Islet of Langerhans (tissue), 1 donor: ENCODE measurements around the gene ITGB3.
"Not testable (repeated sequence)": the region's sequence is repeated elsewhere in the genome, so short reads cannot be mapped to it uniquely, and the experiment has no call there.

ENCODE experiments used
- FAIRE-seq: peaks from one replicate; lab custom pipeline; 2011; peaks lifted over from hg19 to GRCh38; lab: Jason Lieb, UNC

Gene ITGB3

DNA sequence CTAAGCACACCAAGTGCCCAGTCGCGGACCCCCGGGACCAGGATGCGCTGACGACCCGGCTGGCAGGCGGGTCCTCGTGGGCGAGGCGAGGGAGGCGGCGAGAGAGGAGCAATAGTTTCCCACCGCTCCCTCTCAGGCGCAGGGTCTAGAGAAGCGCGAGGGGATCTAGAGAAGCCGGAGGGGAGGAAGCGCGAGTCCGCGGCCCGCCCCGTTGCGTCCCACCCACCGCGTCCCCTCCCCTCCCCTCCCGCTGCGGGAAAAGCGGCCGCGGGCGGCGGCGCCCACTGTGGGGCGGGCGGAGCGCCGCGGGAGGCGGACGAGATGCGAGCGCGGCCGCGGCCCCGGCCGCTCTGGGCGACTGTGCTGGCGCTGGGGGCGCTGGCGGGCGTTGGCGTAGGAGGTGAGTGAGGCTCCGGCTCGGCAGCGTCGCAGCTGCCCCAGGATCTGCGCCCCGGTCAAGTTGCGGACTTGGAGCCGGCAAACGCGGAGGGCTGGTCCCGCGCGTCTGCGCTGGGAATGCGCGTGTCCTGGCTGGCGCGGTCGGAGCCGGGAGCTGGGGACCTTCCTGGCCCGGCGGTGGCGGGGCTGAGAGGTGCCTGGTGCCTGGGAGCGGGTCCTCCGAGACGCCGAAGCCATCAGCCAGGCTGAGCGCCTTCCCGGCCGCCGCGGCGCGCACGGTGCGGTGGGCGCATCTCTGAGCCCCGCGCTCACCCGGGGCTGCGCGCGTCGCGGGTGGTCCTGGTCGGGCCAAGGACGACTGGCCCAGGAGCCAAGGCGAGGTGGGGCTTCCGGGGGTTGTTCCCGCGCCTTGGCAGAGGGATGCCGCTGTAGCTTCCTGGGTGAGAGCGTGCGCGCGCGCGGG lies at the start of gene ITGB3:
Gene ITGB3, plus strand, starts transcription at position 287 of the 862 bp plus-strand sequence. Its CDS starts 35 bp downstream, at position 322.
- no peak for FAIRE-seq

GRCh38 chr17:47203984-47204721 lies 49.5 kb upstream of the ITGB3 start:
- FAIRE-seq = no peak

DNA sequence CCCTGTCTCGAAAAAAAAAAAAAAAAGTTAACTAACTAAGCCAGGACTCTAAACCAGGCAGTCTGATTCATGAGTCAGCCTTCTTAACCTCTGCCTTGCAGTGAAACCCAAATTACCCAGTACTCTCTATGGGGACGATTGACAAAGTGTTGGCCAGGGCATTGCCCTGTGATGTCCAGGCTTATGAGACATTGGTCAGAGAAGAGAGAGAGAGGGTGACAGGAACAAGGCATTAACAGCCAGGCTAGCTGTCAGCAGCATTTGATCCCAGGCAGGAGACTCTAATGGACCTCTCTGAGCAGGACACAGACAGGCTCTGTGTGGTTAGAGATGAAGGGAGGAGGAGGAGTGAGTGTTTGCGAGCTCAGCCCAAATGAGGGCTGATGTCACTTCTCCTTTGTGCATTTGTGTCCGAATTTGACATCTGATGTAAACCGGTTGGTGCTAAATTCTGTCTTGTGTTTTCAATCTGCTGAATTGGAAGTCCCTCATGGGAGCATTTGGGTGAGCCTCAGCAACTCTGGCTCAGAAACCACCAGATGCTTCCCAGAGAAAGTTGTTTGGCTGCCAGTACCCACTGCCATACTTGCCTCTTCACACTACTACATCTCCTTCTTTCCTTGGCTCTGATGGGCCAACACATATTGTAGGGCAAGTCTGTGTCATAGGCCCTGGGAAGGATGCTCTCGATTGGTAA lies 48.8 kb upstream of the ITGB3 start:
- no peak for FAIRE-seq

DNA sequence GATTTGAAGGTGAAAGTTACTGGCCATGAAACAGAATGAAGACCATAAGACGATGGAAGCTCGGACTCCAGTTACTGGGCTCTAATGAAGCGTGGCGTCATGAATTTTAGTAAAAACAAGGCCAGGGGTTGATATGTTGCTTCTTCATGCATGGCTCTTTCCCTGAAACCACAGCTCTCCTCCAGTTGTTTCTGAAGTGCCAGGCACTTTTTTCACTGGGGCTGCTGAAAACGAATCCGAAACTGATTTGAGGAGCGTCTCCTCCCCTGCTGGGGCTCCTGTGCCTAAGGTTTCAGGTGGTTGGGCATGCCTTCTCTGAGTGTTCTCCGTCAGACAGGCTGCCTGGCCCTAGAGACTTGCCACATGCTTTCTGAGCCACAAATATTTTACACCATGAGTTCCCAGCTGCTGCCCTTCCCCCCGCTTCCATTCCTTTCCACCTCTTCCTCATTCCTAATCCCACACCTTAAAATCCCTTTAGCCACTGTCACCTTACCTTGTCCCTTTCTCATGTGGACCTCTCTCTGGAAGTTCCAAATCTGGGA lies 48.1 kb upstream of the ITGB3 start:
- FAIRE-seq = no peak

DNA sequence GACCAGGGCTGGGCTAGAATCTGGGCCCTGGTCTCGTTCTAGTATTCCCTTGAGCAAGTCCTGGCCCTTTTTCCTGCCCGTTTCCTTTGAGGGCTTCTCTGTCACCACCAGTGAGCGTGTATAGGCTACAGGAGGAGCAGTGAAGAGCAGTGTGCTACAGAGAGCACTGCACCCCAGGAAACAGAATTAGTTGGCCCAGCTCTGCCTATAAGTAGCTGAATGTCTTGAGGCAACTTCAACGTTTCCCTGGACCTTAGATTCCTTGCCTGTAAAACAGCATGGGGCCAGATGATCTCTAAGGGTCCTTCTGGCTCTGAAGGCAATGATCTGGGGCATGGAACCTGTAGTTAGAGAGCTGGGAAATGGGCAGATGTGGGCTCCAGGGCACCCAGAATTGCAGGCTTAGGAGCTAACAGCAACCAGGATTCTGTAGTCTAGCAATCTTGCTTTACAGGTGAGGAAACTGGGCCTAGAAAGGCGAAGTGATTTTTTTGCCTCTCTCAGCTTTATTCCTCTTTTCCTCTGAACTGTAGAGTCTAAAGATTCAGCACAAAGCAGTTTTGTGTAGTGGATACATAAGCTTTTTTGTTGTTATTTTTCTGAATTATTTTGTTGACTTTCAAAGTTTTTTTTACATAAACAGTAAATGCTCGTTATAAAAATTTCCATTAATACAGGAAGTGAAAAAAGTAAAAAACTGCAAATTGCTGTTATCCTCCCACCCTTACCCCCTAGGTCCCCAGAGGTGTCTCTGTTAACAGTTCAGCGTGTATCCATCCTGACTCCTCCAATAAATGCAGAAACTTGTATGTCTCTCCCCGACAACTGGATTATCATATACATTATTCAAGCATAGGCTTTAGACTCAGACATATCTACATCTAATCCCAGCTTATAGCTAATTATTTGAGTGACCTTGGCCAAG lies 46.2 kb upstream of the ITGB3 start:
- FAIRE-seq = no peak

DNA sequence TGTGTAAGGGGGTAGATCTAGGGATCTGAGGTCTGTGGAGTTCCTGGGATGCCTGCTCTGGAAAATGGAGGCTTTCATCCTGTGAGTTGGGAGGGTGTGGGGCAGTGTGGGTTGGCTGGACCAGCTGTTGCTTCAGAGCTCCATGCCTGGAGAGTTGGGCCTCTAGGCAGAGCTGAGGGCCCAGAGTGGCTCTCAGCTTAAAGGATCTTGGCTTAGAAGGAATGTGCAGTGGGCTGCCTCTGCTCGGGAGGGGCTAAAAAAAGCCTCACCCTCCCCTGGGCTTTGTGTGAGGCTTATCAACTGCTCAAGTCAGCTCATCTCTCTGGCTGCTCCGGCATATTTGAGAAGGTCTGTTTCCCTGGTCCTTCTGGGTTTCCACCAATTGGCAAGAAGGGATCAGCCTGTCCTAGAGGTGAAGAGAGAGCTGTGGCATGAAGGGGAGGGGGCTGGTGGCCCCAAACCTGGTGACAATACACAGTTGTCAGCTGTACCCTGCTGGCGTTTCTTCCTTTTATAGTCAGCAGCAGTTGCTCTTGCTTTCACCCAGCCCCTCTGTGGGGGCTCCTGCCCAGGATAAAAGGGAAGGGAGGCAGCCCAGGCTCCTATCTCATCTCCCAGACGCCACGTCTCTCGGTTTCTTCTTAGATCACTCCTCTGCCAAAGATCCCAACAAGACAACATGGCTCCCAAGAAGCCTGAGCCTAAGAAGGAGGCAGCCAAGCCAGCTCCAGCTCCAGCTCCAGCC lies 44.7 kb upstream of the ITGB3 start, which contains the start of gene MYL4:
Gene MYL4, plus strand, starts transcription at position 605 of the 745 bp plus-strand sequence. Its CDS starts 75 bp downstream, at position 680.
- no peak for FAIRE-seq

- no peak for FAIRE-seq
Observed at GRCh38 chr17:47209499-47209898, 44.1 kb upstream of the ITGB3 start.

DNA sequence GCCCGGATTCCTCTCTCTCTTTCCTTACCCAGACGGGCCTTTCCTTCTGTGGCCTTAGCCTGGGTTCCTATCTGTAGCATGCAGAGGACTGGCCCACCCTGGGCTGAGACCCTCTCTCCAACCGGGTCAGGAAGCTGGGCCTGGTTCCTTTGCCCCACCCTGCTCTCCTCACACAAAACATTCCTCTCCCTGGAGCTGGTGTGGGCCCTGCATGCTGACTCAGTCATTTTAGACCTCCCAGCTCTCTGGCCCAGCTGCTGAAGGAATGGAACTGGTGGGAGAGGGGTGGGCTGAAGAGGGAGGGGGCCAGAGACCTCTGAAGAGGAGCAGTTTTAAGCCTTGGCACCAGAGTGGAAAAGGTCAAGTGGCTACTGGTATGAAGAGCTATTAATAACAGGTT lies 43.5 kb upstream of the ITGB3 start:
- no peak for FAIRE-seq

DNA sequence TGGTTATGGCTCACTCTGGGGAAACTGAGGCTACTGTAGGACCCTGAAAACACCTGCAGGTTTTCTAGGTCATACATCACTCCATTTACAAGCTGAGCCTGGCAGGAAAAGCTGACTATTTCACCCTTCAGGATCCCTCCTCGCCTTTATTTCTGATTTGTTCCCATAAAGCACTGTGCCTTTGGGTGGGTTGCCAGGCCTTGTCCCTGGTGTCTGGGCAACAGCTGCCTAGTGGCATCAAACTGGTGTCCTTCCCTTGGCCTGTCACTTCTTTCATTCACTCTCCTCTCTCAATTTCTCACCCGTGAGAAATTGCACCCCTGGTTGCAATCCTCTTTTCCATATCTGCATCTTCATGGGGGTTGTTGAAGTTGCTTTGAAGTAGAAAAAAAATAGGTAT lies 42.8 kb upstream of the ITGB3 start:
- no peak for FAIRE-seq

DNA sequence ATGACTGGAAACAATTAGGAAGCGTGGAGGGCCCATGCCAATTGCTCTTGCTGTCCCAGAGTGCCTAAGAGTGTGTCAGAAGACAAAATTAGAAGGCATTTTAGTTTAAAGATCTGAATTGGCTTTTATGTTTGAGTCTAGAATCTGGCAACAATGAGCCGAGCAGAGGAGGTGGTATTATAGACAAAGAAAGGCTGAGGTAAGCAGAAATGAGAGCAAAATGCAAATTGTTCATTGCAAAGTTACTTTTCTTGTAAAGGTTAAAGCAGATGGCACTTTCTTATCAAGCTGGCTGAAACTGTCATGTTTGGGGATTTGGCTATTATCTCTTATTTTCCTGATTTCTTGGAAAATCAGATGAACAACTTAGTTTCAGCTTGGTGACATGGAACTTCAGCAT lies 41.2 kb upstream of the ITGB3 start:
- FAIRE-seq = no peak

GRCh38 chr17:47213540-47213939 lies 40.1 kb upstream of the ITGB3 start:
- no peak for FAIRE-seq

DNA sequence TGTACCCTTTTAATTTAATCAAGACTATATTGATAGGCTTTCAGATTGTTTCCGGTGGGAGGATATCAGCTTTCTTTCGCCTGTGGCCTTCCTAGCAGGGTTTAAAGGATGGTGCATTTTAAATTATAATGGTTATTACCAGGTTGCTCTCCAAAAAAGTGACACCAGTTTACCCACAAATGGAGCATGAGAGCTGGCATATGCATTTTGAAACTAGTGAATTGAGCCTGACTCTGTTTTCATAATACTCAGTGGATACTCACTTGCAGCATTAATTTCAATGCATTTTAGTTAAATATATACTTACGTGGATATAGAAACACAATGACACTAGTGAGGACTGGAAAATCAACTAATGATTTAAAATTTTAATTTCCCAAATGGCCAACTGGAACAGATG lies 38.7 kb upstream of the ITGB3 start:
- no peak for FAIRE-seq

GRCh38 chr17:47216821-47217220 lies 36.8 kb upstream of the ITGB3 start:
- not testable (repeated sequence) for FAIRE-seq

DNA sequence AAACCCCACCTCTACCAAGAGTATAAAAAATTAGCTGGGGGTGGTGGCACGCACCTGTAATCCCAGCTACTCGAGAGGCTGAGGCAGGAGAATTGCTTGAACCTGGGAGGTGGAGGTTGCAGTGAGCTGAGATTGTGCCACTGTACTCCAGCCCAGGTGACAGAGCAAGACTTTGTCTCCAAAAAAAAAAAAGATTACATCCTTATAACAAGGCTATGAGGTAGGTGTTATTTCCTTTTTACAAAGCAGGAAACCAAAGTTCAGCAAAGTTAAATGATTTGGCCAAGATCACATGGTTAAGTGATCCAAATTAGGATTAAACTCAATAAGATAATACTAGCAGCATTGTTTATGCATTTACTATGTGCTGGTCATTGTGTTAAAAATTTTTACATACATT lies 36.3 kb upstream of the ITGB3 start:
- FAIRE-seq = not testable (repeated sequence)

GRCh38 chr17:47218896-47219430 lies 34.7 kb upstream of the ITGB3 start:
- FAIRE-seq = no peak

DNA sequence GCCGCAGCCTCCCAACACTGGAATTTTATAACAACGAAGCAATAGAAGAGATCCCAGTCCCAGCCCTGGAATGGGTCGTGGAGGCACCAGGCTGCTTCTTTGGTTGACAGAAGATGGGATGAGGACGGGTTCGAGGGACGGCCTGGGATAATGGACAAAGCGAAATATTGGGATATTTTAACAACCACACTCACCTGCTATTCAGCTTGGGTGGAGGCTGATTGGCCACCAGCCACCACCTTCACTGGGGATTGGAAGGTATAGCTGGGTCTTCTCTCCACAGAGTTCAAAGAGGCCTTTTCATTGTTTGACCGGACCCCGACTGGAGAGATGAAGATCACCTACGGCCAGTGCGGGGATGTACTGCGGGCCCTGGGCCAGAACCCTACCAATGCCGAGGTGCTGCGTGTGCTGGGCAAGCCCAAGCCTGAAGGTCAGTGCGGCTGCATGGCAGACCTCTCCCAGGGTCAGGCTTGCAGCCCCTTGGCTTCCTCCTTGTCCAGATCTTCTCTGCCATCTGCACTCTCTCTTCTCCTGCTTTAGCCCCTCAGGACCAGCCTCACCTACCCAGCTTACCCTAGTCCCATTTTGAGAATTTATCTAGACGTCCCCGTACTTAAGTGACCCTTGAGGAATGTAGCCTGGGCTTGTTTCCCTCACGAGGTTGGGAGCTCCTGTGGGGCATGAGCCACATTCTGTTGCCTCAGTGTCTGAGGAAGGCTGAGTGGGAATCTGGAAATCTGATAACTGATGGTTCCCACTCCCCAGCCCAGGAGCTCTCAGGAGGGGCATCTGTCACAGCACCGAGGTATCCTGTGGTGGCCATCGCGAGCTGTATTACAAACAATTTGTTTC lies 33.8 kb upstream of the ITGB3 start:
- no peak for FAIRE-seq

GRCh38 chr17:47220531-47220999 lies 33.1 kb upstream of the ITGB3 start:
- FAIRE-seq = no peak

GRCh38 chr17:47221154-47221553 lies 32.5 kb upstream of the ITGB3 start:
- FAIRE-seq = no peak

DNA sequence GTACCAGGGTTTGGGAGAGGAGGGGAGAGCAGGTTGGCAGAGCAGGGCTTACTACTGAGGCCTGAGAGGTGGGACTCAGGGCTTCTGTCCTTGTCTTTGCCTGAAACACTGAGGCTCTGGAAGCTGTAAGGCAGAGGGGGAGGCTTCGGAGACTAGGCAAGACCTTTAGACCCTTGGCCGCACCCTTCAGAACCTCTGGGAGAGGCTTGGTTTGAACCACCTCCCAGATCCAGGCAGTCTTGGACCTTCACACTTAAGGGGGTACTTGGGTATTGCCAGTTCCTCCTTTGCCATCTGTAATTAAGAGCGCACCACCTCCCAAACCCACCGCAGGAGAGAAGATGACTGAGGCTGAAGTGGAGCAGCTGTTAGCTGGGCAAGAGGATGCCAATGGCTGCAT lies 31.6 kb upstream of the ITGB3 start:
- FAIRE-seq = no peak
